ENCODE results near the gene ZNF787.

Gene ZNF787

DNA sequence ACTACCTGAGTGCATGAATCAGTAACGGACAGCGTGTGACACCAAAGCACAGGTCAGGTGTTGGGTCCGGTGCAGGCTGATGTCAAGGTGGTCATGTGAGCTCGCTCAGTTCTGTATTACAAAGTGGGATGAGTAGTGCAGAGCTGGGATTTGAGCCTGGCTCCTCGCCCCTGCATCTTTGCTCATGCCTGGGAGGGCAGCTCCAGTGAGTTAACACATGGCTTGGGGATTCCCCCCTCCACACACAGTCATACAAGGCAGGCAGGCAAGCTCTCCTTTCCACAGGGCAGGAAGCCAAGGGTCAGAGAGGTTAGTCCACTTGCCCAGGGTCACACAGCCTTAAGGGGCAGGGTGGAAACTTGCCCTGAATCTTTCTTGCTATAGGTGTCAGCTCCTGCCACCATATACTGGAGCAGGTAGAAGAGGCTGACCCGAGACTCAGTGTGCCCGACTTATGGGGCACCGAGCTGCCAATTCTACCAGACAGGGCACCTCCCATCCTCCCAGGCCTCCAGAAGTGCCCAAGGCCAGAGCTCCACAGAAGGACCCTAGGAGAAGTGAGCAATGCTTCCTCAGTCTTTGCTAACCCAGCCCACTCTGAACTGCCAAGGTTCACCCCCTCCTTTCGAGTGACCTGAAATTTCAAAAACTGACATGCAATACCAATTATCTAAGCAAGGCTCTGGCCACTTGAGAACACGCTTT is 35.4 kb downstream of the ZNF787 start:
- TF ChIP-seq, protein P1, sequence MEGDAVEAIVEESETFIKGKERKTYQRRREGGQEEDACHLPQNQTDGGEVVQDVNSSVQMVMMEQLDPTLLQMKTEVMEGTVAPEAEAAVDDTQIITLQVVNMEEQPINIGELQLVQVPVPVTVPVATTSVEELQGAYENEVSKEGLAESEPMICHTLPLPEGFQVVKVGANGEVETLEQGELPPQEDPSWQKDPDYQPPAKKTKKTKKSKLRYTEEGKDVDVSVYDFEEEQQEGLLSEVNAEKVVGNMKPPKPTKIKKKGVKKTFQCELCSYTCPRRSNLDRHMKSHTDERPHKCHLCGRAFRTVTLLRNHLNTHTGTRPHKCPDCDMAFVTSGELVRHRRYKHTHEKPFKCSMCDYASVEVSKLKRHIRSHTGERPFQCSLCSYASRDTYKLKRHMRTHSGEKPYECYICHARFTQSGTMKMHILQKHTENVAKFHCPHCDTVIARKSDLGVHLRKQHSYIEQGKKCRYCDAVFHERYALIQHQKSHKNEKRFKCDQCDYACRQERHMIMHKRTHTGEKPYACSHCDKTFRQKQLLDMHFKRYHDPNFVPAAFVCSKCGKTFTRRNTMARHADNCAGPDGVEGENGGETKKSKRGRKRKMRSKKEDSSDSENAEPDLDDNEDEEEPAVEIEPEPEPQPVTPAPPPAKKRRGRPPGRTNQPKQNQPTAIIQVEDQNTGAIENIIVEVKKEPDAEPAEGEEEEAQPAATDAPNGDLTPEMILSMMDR (IDR thresholded peaks at IDR 0.05; ENCODE audit: insufficient read depth, missing control alignments): no peak
- DNase-seq (ENCODE audit: insufficient read length, low spot score) (no peak), FAIRE-seq (no peak)

DNA sequence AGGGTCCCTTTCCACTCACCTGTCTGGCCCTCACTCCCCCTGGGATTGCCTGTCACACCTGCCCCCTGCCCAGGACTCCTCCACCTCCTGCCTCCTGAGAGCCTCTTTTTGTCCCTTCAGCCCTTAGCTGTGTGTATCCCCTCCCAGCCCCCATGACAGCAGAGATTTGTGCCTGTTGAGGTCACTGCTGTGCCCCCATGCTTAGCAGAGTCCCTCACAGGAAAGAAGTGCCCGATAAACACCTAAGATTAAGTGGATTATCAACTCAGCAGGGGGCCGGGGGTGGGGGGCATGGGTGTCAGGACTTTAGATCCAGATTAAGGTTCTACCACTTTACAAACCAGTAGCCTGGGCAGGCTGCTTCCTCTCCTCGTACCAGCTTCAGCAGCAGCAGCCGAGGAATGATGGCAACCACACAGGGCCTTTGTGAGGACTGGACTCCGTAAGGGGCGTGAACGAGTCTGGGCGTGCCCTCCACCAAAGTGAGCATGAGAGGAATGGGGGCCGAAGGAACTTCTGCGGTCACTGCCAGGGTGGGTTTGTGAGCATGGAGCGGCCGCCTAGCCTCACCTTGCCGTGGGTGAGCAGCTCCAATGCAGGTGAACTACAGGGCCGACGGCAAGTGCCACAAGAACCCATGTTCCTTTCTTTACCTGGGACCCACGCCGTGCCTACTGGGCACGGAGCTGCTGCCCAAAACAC is 36.1 kb downstream of the ZNF787 start:
- FAIRE-seq: no peak
- TF ChIP-seq, protein P1 (IDR thresholded peaks at IDR 0.05; ENCODE audit: insufficient read depth, missing control alignments): no peak

GRCh38 chr19:56083668-56084067 is 37.4 kb downstream of the ZNF787 start:
- DNase-seq (ENCODE audit: insufficient read length, low spot score) (no peak), FAIRE-seq (no peak)
- TF ChIP-seq, protein P1 (IDR thresholded peaks at IDR 0.05; ENCODE audit: insufficient read depth, missing control alignments): no peak

More for the DNA sequence above, 36.1 kb downstream of the ZNF787 start:
- no peak for DNase-seq (ENCODE audit: insufficient read length, low spot score)

GRCh38 chr19:56080669-56081401 is 40.3 kb downstream of the ZNF787 start:
- DNase-seq (ENCODE audit: insufficient read length, low spot score): peak; percentile 92
- TF ChIP-seq, protein P1 (IDR thresholded peaks at IDR 0.05; ENCODE audit: insufficient read depth, missing control alignments): peak; percentile 61
- no peak for FAIRE-seq

DNA sequence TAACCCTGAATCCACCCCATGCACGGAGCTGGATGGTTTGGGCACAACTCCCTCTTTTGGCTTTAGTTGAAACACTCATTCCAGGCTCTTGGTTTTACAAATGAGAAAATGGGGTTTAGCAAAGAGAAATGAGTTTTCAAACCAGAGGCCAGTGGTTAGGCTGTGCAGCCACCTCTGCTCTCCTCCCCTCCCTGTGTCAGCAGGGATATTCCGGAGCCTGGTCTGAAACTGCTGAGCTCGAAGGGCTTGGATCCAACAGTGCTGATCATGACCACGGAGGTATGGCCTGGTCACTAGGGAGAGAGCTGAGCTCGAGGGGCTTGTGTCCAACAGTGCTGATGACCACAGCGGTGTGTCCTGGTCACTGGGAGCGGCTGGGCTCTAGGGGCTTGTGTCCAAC is 41.5 kb downstream of the ZNF787 start:
- DNase-seq (ENCODE audit: insufficient read length, low spot score) (no peak), FAIRE-seq (no peak)
- TF ChIP-seq, protein P1 (IDR thresholded peaks at IDR 0.05; ENCODE audit: insufficient read depth, missing control alignments): no peak

DNA sequence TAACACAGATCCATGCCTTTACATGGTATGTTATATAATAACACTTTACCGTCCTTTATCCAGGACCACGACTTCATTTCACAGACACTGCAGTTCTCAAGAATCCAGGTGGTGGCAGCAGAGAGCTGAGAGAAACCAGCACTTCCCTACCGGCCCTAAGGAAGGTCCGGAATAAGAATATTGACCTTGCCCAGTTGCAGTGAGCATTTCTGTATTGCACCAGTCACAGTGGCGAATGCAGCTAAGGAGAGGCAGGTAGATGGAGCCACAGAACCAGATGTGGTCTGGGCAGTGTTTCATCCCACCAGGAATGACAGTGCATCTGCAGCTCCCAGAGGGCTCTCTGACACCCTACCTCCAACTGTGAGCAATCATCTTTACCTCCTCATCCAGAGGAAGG is 44.6 kb downstream of the ZNF787 start:
- TF ChIP-seq, protein P1 (IDR thresholded peaks at IDR 0.05; ENCODE audit: insufficient read depth, missing control alignments): peak; percentile 90
- FAIRE-seq: no peak
- no peak for DNase-seq (ENCODE audit: insufficient read length, low spot score)
